ENCODE data around the gene HMCN1. TPM values are rescaled to one million over a fixed set of nuclear protein-coding genes. Genes with fewer than 3 reads are reported as not detected.
A peak's percentile ranks its signal among the peaks of the same experiment; 100 is the strongest.
"Not testable (repeated sequence)": the region's sequence is repeated elsewhere in the genome, so short reads cannot be mapped to it uniquely, and the experiment has no call there.

HMCN1 gene
- total RNA-seq, 1 donor from 2014 or later, result 109 TPM

- DNase-seq, result no peak
Measured at GRCh38 chr1:186207391-186208085, 473.3 kb downstream of the HMCN1 start.

GRCh38 chr1:186208405-186209129, 474.4 kb downstream of the HMCN1 start:
- DNase-seq, result no peak

DNA sequence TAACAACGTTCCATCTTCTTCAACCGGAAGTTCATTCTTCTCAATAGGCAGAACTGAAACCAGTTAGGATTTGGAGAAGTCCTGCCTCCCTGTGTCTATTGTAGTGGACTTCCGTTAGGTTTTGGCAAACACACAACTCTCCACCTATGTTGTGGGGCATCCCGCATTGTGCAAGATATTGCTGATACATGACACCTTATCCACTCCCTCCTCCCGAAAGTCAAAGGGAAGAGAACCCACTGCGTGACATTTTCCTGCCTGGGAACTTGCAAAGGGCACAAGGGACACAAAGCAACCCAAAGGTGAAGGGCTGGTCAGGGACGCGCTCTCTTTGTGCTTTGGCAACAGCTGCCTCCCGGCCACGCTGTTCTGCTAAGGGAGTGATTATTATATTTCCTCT, 476.1 kb downstream of the HMCN1 start:
- DNase-seq, result no peak

DNA sequence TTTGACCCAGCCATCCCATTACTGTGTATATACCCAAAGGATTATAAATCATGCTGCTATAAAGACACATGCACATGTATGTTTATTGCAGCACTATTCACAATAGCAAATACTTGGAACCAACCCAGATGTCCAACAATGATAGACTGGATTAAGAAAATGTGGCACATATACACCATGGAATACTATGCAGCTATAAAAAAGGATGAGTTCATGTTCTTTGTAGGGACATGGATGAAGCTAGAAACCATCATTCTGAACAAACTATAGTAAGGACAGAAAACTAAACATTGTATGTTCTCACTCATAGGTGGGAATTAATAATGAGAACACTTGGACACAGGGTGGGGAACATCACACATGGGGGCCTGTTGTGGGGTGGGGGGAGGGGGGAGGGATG, 477.4 kb downstream of the HMCN1 start:
- DNase-seq, result not testable (repeated sequence)

- peak; percentile 81 for DNase-seq
Measured at GRCh38 chr1:186212568-186213224, 478.5 kb downstream of the HMCN1 start.

GRCh38 chr1:186213225-186213607, 479.0 kb downstream of the HMCN1 start:
- no peak for DNase-seq

DNA sequence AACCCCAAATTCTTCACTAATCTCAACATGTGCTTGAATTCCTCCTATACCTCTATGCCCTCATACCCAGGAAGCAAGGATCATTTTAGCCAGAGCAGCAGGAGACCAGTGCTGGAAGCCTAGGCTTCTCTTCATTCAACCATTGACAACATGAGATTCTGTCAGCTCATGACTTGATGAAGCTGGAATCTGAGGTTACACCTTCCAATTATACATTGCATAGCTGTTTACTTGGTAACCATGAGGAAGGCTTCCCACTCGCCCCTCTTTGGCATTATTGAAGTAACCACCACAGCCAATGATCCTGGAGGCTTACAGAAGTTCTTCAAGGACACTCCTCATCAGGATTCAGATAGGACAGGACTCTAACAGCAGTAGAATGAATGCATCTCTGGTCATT, 480.6 kb downstream of the HMCN1 start:
- no peak for DNase-seq

GRCh38 chr1:186215636-186216035, 481.4 kb downstream of the HMCN1 start:
- no peak for DNase-seq

DNA sequence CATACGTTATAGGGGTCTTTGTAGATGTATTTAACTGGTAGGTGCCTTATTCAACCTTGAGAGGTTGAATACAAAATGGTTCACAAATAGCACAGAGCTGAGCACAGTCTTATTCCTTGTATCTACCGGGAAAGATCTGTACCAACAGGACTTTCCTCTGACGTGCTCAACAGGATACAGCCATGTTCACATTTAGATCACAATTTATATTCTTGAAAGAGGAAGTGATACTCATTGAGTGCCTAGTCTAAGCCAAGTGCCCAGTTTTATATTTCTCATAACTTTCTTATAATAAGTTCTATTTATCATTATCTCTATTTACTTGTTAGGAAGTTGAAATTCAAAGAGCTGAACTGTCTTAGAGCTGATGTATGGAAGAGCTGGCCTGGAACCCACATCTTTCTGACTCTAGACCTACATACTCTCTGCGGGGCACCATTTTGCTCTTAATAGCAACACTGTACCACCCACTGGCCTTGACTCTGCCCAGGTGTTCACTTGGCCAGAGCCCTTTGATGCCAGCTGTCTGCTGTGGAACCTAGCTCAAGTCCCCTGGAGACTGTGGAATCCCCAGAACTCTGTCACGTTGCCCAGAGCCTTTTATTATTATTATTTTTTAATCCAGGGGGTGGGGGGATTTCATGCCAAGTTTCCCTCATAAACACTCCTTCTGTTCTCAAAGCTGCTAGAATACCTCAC, 484.6 kb downstream of the HMCN1 start:
- DNase-seq, result no peak

DNA sequence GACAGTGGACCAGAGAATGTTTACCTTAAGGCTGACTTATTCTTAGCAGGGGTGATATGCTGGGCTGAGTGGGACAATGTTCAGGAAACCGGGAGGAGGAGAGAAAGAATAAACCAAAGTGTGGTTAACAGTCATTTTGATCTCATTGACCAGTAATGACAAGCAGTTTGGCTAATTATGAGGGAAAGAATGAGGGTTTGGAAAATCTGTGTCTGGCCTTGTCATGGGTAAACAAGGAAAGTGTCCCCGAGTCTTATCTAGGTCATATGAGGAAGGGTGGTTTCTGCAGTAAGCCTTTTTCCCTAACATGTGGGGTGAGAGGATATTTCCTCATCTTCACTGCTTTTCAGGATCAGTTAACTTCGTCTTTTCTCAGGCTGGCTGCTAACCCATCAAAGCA, 485.9 kb downstream of the HMCN1 start:
- no peak for DNase-seq

- no peak for DNase-seq
Measured at GRCh38 chr1:186220911-186221310, 486.7 kb downstream of the HMCN1 start.

DNA sequence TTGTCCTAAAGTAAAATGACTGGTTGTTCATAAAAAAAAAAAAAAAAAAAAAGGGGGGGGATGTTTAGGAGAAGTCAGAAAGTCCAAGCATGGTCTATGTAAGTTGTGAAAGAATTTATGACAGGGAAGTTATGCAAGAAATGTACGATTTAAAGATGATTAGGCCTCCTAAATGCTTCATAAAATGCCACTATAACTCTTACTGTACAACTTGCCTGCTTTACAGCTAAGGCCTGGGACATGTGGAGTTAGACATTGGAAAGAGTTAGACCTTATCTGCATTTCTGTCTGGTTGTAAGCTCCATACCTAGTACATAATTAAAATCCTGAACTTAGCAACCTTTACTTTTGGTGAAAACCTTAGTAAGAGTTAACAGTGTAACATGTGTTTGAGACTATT, 490.9 kb downstream of the HMCN1 start:
- no peak for DNase-seq

- DNase-seq, result no peak
Measured at GRCh38 chr1:186228749-186229148, 494.6 kb downstream of the HMCN1 start.

GRCh38 chr1:186231861-186232436, 497.8 kb downstream of the HMCN1 start:
- no peak for DNase-seq

GRCh38 chr1:186234976-186235686, 500.9 kb downstream of the HMCN1 start:
- no peak for DNase-seq

- DNase-seq, result no peak
Measured at GRCh38 chr1:186235696-186236095, 501.5 kb downstream of the HMCN1 start.

- DNase-seq, result no peak
Measured at GRCh38 chr1:186236921-186237320, 502.7 kb downstream of the HMCN1 start.

DNA sequence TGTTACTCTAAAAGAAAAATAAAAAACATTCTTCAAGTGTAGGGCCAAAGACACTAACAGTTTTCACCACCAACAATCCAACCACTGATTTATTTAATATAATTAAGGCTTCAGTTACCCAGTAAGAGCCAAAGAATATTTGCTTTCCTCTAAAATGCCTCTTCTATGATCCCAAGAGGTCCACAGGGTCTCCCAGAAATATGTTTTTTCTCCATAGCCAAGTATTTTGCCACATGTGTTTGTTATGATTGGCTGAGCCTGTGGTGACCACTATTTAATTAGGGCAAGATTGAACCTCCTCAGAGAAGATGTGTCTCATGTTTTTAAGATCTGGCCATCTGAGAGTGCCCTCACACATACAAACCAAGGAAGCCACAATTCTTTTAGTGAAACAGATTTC, 505.0 kb downstream of the HMCN1 start:
- no peak for DNase-seq

DNA sequence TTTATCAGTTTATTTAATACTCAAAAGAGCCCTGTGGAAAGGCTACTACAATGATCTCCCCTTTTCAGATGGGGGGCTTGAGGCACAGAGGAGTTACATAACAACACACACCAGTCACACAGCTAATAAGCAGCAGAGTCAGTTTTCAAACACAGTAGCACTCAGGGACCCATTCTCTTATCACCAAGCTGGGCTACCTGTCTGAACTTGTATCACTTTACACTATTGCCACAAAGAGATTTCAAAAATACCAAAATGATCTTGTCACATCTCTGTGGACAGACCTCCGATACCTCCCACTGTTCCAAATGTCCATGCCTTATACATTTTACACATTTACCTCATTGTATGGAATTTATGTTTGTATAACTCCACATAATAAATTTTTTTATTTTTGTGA, 506.2 kb downstream of the HMCN1 start:
- DNase-seq, result no peak

Data from skin of body (tissue), 2 donors.